SK-N-SH treated with all-trans-retinoic acid at 6 μM for 48 hours (cell line): ENCODE measurements around the gene PRKCZ.

Experiments used
- ATAC-seq: fragments of 200-7000 bp; cut with Tn5 transposase; 3 replicates; pipeline ENCODE4 v1.9.1; 2020; ENCODE audit warnings: mild to moderate bottlenecking, moderate library complexity
- ARNTL ChIP-seq: fragments of 450-650 bp; formaldehyde crosslinking; IDR thresholded peaks from 2 replicates; pipeline ENCODE4 v1.5.0; 2020; ENCODE audit warnings: low read depth, mild to moderate bottlenecking, moderate library complexity, borderline replicate concordance
- BACH2 ChIP-seq: fragments of 250-450 bp; sonication (Bioruptor Pico); IDR thresholded peaks from 2 replicates; pipeline ENCODE4 v1.9.0; 2021; ENCODE audit warnings: mild to moderate bottlenecking, borderline replicate concordance
- CSDC2 ChIP-seq: fragments of 250-450 bp; sonication (Bioruptor Pico); IDR thresholded peaks from 2 replicates; pipeline ENCODE4 v1.5.0; 2020; ENCODE audit warnings: mild to moderate bottlenecking, moderate library complexity
- GLIS3 ChIP-seq: fragments of 250-450 bp; sonication (Bioruptor Pico); IDR thresholded peaks from 2 replicates; pipeline ENCODE4 v1.5.0; 2020; ENCODE audit warnings: mild to moderate bottlenecking, moderate library complexity
- ISL1 ChIP-seq: fragments of 250-450 bp; sonication (Bioruptor Pico); IDR thresholded peaks from 2 replicates; pipeline ENCODE4 v2.1.2; 2022; ENCODE audit warnings: mild to moderate bottlenecking, moderate library complexity
- PATZ1 ChIP-seq: fragments of 250-450 bp; sonication (Bioruptor Pico); IDR thresholded peaks from 2 replicates; pipeline ENCODE4 v1.8.0; 2020; ENCODE audit warnings: mild to moderate bottlenecking, moderate library complexity, borderline replicate concordance
- POU6F1 ChIP-seq: fragments of 250-450 bp; sonication (Bioruptor Pico); IDR thresholded peaks from 2 replicates; pipeline ENCODE4 v1.8.0; 2021; ENCODE audit warnings: low read depth, mild to moderate bottlenecking, moderate library complexity, borderline replicate concordance
- PPARA ChIP-seq: fragments of 250-450 bp; sonication (Bioruptor Pico); IDR thresholded peaks from 2 replicates; pipeline ENCODE4 v1.5.0; 2020; ENCODE audit warnings: mild to moderate bottlenecking, borderline replicate concordance
- RARB ChIP-seq: fragments of 250-450 bp; sonication (Bioruptor Pico); IDR thresholded peaks from 2 replicates; pipeline ENCODE4 v1.8.0; 2021; ENCODE audit warnings: mild to moderate bottlenecking, moderate library complexity
- SNAI2 ChIP-seq: fragments of 250-450 bp; sonication (Bioruptor Pico); IDR thresholded peaks from 2 replicates; pipeline ENCODE4 v1.5.0; 2020; ENCODE audit warnings: mild to moderate bottlenecking, moderate library complexity
- TCF4 ChIP-seq: fragments of 250-450 bp; sonication (Bioruptor Pico); IDR thresholded peaks from 2 replicates; pipeline ENCODE4 v1.8.0; 2021; ENCODE audit warnings: mild to moderate bottlenecking, moderate library complexity, borderline replicate concordance
- TOX ChIP-seq: fragments of 250-450 bp; sonication (Bioruptor Pico); IDR thresholded peaks from 2 replicates; pipeline ENCODE4 v1.8.0; 2021; ENCODE audit warnings: mild to moderate bottlenecking, moderate library complexity, borderline replicate concordance
- ZC3H10 ChIP-seq: fragments of 250-450 bp; sonication (Bioruptor Pico); IDR thresholded peaks from 2 replicates; pipeline ENCODE4 v1.5.1; 2021; ENCODE audit warnings: mild to moderate bottlenecking, moderate library complexity
- ZFP3 ChIP-seq: fragments of 250-450 bp; sonication (Bioruptor Pico); IDR thresholded peaks from 2 replicates; pipeline ENCODE4 v1.5.0; 2020; ENCODE audit warnings: mild to moderate bottlenecking, moderate library complexity
- ZFP30 ChIP-seq: fragments of 450-650 bp; formaldehyde crosslinking; IDR thresholded peaks from 2 replicates; pipeline ENCODE4 v1.5.0; 2022; ENCODE audit warnings: mild to moderate bottlenecking, moderate library complexity
- ZNF565 ChIP-seq: fragments of 450-650 bp; formaldehyde crosslinking; conservative IDR thresholded peaks from 2 replicates; pipeline ENCODE4 v1.5.0; 2020; ENCODE audit warnings: low read depth, mild to moderate bottlenecking, moderate library complexity
- ZNF70 ChIP-seq: fragments of 450-650 bp; formaldehyde crosslinking; IDR thresholded peaks from 2 replicates; pipeline ENCODE4 v1.5.0; 2020; ENCODE audit warnings: mild to moderate bottlenecking, moderate library complexity
- ZNF8 ChIP-seq: fragments of 450-650 bp; formaldehyde crosslinking; IDR thresholded peaks from 2 replicates; pipeline ENCODE4 v1.5.0; 2020; ENCODE audit warnings: mild to moderate bottlenecking, moderate library complexity
- TF ChIP-seq, protein P1 (sequence below): fragments of 250-450 bp; sonication (Bioruptor Pico); IDR thresholded peaks from 2 replicates; pipeline ENCODE4 v1.5.1; 2020; ENCODE audit warnings: low read depth, mild to moderate bottlenecking, moderate library complexity
- TF ChIP-seq, protein P2 (sequence below): fragments of 250-450 bp; sonication (Bioruptor Pico); IDR thresholded peaks from 2 replicates; pipeline ENCODE4 v1.5.0; 2020; ENCODE audit warnings: mild to moderate bottlenecking, moderate library complexity

PRKCZ gene

DNA sequence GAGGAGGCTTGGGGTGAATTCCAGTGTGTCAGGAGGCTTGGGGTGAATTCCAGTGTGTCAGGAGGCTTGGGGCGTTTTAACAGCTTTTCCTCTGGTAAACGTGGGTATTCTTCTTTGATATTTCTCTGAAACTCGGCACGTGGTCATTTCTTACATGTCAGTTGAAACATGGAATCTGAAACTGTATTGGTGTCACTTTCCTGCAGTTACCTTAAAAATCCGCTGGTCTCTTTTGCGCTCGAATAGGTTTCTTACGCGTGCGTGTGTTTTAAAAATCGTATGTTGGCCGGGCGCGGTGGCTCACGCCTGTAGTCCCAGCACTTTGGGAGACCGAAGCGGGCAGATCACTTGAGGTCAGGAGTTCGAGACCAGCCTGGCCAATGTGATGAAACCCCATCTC, 33.5 kb downstream of the PRKCZ start:
- TF ChIP-seq ZC3H10 (CRISPR knock-in tag) (no peak), ARNTL (CRISPR knock-in tag) (no peak), PPARA (CRISPR knock-in tag) (no peak), ZNF8 (CRISPR knock-in tag) (no peak), ZFP30 (CRISPR knock-in tag) (no peak), ZFP3 (CRISPR knock-in tag) (no peak), GLIS3 (CRISPR knock-in tag) (no peak), POU6F1 (CRISPR knock-in tag) (no peak), CSDC2 (no peak), TCF4 (no peak), RARB (no peak), ZNF70 (CRISPR knock-in tag) (no peak), ISL1 (CRISPR knock-in tag) (no peak), TOX (CRISPR knock-in tag) (no peak), ZNF565 (CRISPR knock-in tag) (no peak), SNAI2 (CRISPR knock-in tag) (no peak), PATZ1 (CRISPR knock-in tag) (no peak), BACH2 (CRISPR knock-in tag) (no peak)
- TF ChIP-seq, protein P1, sequence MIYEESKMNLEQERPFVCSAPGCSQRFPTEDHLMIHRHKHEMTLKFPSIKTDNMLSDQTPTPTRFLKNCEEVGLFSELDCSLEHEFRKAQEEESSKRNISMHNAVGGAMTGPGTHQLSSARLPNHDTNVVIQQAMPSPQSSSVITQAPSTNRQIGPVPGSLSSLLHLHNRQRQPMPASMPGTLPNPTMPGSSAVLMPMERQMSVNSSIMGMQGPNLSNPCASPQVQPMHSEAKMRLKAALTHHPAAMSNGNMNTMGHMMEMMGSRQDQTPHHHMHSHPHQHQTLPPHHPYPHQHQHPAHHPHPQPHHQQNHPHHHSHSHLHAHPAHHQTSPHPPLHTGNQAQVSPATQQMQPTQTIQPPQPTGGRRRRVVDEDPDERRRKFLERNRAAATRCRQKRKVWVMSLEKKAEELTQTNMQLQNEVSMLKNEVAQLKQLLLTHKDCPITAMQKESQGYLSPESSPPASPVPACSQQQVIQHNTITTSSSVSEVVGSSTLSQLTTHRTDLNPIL (CRISPR knock-in tag) = no peak
- TF ChIP-seq, protein P2, sequence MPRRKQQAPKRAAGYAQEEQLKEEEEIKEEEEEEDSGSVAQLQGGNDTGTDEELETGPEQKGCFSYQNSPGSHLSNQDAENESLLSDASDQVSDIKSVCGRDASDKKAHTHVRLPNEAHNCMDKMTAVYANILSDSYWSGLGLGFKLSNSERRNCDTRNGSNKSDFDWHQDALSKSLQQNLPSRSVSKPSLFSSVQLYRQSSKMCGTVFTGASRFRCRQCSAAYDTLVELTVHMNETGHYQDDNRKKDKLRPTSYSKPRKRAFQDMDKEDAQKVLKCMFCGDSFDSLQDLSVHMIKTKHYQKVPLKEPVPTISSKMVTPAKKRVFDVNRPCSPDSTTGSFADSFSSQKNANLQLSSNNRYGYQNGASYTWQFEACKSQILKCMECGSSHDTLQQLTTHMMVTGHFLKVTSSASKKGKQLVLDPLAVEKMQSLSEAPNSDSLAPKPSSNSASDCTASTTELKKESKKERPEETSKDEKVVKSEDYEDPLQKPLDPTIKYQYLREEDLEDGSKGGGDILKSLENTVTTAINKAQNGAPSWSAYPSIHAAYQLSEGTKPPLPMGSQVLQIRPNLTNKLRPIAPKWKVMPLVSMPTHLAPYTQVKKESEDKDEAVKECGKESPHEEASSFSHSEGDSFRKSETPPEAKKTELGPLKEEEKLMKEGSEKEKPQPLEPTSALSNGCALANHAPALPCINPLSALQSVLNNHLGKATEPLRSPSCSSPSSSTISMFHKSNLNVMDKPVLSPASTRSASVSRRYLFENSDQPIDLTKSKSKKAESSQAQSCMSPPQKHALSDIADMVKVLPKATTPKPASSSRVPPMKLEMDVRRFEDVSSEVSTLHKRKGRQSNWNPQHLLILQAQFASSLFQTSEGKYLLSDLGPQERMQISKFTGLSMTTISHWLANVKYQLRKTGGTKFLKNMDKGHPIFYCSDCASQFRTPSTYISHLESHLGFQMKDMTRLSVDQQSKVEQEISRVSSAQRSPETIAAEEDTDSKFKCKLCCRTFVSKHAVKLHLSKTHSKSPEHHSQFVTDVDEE (CRISPR knock-in tag) = no peak

GRCh38 chr1:2084306-2084705, 34.1 kb downstream of the PRKCZ start:
- no peak for ATAC-seq
- TF ChIP-seq ZNF565 (CRISPR knock-in tag) = no peak
- no peak for TF ChIP-seq PATZ1 (CRISPR knock-in tag)
- TF ChIP-seq ARNTL (CRISPR knock-in tag) = no peak
- TF ChIP-seq, protein P1 (CRISPR knock-in tag) = no peak
- TF ChIP-seq, protein P2 (CRISPR knock-in tag) = no peak

More for the DNA sequence above, 33.5 kb downstream of the PRKCZ start:
- ATAC-seq = no peak
